Fibroblast of the aortic adventitia (primary cell): ENCODE data around the gene ACOT12. TPM values are rescaled to one million over a fixed set of nuclear protein-coding genes. Genes with fewer than 3 reads are reported as not detected.

ENCODE experiments used
- DNase-seq: peaks from one replicate; pipeline ENCODE4 v3.0.0-alpha.2; 2010; ENCODE audit warnings: low read depth
- H3K4me3 ChIP-seq: 2 replicates; pipeline ENCODE4 v1.5.1; 2011; ENCODE audit warnings: low read depth, mild to moderate bottlenecking, control low read depth, low read length, moderate library complexity
- total RNA-seq: library from RNA; depleted of rRNA; stranded (reverse); fragments of >200 nt; gene quantifications from 2 replicates; pipeline ENCODE4 v1.2.3, GENCODE V29; 2012; ENCODE audit warnings: low replicate concordance
- TF ChIP-seq, protein P1 (sequence below): IDR thresholded peaks from 2 replicates; pipeline ENCODE4 v1.5.1; 2011; ENCODE audit warnings: mild to moderate bottlenecking, low read length, control low read depth, inconsistent platforms; ENCODE audit not compliant: insufficient read depth

The ACOT12 gene
- total RNA-seq, 1 donor, result 0.27 TPM

- H3K4me3 ChIP-seq, result no peak overlapping the region
- TF ChIP-seq, protein P1, sequence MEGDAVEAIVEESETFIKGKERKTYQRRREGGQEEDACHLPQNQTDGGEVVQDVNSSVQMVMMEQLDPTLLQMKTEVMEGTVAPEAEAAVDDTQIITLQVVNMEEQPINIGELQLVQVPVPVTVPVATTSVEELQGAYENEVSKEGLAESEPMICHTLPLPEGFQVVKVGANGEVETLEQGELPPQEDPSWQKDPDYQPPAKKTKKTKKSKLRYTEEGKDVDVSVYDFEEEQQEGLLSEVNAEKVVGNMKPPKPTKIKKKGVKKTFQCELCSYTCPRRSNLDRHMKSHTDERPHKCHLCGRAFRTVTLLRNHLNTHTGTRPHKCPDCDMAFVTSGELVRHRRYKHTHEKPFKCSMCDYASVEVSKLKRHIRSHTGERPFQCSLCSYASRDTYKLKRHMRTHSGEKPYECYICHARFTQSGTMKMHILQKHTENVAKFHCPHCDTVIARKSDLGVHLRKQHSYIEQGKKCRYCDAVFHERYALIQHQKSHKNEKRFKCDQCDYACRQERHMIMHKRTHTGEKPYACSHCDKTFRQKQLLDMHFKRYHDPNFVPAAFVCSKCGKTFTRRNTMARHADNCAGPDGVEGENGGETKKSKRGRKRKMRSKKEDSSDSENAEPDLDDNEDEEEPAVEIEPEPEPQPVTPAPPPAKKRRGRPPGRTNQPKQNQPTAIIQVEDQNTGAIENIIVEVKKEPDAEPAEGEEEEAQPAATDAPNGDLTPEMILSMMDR, result no peak
- DNase-seq, result no peak
Measured at GRCh38 chr5:81335946-81336345, 58.0 kb downstream of the ACOT12 start.

- TF ChIP-seq, protein P1, result no peak
- DNase-seq, result peak; percentile 31
- H3K4me3 ChIP-seq, result peak overlapping the region; percentile 33
Measured at GRCh38 chr5:81334304-81335061, 59.5 kb downstream of the ACOT12 start.

DNA sequence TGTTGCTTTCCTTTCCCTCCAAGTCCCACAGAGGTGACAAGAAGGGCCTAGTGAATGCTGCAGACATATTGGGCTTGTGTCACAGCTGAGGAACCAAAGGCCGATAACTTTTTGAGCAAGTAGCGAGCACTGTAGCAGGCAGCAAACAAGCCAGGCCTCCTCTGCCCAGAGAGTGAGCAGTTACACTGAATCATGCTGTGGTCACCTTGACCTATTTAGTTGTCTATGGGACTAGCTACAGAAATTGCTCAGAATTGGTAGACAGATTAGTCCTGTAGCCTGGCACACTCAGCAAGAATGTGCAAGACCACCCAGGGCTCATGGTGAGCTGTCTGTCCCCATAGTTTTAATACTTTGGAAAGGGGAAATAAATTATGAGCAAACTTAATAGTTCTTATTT is 67.4 kb downstream of the ACOT12 start:
- TF ChIP-seq, protein P1, result no peak
- DNase-seq, result no peak
- no peak overlapping the region for H3K4me3 ChIP-seq

DNA sequence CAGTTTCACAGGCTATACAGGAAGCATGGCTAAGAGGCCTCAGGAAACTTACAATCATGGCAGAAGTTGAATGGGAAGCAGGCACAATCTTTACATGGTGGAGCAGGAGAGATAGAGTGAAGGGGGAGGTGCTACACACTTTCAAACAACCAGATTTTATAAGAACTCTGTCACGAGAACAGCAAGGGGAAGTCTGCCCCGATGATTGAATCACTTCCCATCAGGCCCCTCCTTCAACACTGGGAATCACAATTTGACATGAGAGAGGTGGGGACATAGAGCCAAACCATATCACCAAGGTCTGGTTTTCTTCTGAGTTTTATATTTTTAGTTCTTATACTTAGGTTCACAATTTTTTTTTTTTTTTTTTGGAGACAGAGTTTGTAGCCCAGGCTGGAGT is 76.4 kb downstream of the ACOT12 start:
- TF ChIP-seq, protein P1, result no peak
- no peak overlapping the region for H3K4me3 ChIP-seq
- no peak for DNase-seq

GRCh38 chr5:81316571-81316970 is 77.4 kb downstream of the ACOT12 start:
- TF ChIP-seq, protein P1, result no peak
- no peak overlapping the region for H3K4me3 ChIP-seq
- DNase-seq, result no peak

- no peak for DNase-seq
- no peak overlapping the region for H3K4me3 ChIP-seq
- TF ChIP-seq, protein P1, result no peak
Measured at GRCh38 chr5:81315830-81316229, 78.1 kb downstream of the ACOT12 start.

GRCh38 chr5:81315336-81315735 is 78.6 kb downstream of the ACOT12 start:
- TF ChIP-seq, protein P1, result no peak
- no peak overlapping the region for H3K4me3 ChIP-seq
- peak; percentile 53 for DNase-seq
